Muscle layer of duodenum (tissue), 2 donors: ENCODE data around the gene EDIL3.

ENCODE experiments used
- H3K27ac ChIP-seq: one replicate; pipeline ENCODE4 v1.7.0; 2013; ENCODE audit warnings: mild to moderate bottlenecking, low read length
- H3K27me3 ChIP-seq: one replicate; pipeline ENCODE4 v1.7.0; 2013; ENCODE audit warnings: low read depth, mild to moderate bottlenecking, control low read depth, low read length
- H3K36me3 ChIP-seq, 2 donors: one replicate each; pipeline ENCODE4 v1.7.0; 2013; ENCODE audit warnings: low read length in 2 of 2, control low read depth in 1 of 2, mild to moderate bottlenecking in 1 of 2; ENCODE audit not compliant: insufficient read depth in 2 of 2, control insufficient read depth in 1 of 2
- H3K4me1 ChIP-seq, 2 donors: one replicate each; pipeline ENCODE4 v1.7.0; 2013; ENCODE audit warnings: low read length in 2 of 2, mild to moderate bottlenecking in 2 of 2, control low read depth in 1 of 2, moderate library complexity in 1 of 2; ENCODE audit not compliant: insufficient read depth in 2 of 2, control insufficient read depth in 1 of 2
- H3K4me3 ChIP-seq, 2 donors: one replicate each; pipeline ENCODE4 v1.7.0; 2013; ENCODE audit warnings: low read length in 2 of 2, low read depth in 1 of 2, mild to moderate bottlenecking in 1 of 2
- H3K9me3 ChIP-seq, 2 donors: one replicate each; pipeline ENCODE4 v1.7.0; 2013; ENCODE audit warnings: low read length in 2 of 2, control low read depth in 1 of 2, mild to moderate bottlenecking in 1 of 2; ENCODE audit not compliant: control insufficient read depth in 1 of 2
- donor health status: healthy.

EDIL3 gene

DNA sequence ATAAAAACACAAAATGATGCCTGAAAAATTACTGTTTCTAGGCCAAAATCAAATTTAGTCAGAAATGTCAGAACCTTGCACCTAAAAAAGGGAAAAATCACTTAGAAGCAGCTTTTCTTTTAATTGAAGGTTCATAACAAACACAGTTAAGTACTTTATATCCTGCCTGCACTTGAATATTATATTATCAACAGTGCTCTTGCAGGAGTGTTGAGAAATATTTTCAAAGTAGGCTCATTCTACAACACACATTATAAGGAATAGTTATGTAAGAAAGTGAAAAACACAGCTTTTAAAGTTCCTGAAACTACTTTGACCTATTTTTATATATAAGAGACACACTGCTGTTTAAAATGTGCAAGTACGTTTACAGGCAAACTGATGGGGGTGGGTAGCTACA is 8.3 kb downstream of the EDIL3 start:
- no peak overlapping the region for H3K4me3 ChIP-seq
- H3K27me3 ChIP-seq = no peaks in the 10 kb centered on the region
- no peaks in the 10 kb centered on the region for H3K4me1 ChIP-seq
- no peak overlapping the region for H3K27ac ChIP-seq
- H3K9me3 ChIP-seq = no peaks in the 10 kb centered on the region
- no peaks in the 10 kb centered on the region for H3K36me3 ChIP-seq

DNA sequence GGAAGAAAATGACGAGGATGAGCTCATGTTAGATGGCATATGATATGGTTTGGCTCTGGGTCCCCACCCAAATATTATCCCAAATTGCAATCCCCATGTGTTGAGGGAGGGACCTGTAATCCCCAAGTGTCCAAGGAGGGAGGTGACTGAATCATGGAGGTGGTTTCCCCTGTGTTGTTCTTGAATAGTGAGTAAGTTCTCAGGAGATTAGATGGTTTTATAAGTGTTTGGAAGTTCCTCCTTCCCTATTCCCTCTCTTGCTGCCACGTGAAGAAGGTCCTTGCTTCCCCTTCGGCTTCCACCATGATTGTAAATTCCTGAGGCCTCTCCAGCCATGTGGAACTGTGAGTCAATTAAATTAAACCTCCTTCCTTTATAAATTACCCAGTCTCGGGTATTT is 10.1 kb downstream of the EDIL3 start:
- Histone ChIP-seq H3K27me3 (no peaks in the 10 kb centered on the region), H3K4me1 (no peaks in the 10 kb centered on the region), H3K9me3 (no peaks in the 10 kb centered on the region), H3K27ac (no peak overlapping the region), H3K4me3 (no peak overlapping the region), H3K36me3 (no peaks in the 10 kb centered on the region)

DNA sequence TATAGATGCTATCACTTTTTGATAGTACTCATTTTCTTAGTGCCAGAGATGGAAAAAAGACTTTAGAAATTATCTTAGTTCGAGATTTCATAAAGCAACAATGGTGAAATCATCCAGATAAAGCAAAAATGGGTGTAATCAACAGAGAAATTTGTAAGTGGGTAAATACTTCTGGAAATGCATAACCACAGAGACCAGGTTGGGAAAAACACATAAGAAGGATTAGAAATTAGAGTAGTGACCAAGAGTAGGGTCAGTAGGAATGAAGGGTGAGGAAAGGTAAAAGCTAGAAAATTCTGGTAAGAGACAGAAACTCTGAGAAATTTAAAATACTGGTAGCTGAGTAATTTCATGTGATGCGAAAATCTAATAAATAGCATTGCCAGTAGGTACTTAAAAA is 11.2 kb downstream of the EDIL3 start:
- Histone ChIP-seq H3K4me3 (no peak overlapping the region), H3K36me3 (no peaks in the 10 kb centered on the region), H3K9me3 (no peaks in the 10 kb centered on the region), H3K27ac (no peak overlapping the region), H3K27me3 (no peaks in the 10 kb centered on the region), H3K4me1 (no peaks in the 10 kb centered on the region)

DNA sequence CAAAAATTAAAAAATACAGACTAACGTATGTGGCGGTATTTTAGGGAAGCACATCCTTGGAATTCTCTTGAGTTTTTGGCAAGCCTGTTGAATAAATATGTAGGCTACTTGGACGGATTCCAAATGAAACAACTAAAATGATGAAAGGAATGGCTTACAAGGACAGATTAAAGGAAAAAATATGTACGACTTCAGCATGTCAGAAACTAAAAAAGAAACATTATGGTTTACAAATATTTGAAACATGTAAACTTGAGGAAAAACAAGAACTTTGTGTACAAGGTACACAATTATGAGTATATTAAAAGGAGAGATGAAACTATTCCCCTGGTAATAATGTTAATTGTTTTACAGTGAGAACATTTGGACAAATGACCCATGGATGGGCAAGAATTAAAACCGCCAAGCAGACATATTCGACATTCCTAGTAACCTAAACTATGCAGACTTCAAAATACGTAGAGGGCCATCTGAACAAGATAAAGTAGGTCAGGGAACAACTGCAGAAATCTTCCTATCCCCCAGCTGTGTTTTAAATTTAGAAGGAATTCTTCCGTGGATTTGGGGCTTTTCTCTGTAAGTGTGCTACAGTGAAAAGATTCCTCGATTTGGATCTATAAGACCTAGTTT is 12.5 kb downstream of the EDIL3 start:
- no peak overlapping the region for H3K4me3 ChIP-seq
- H3K27ac ChIP-seq = no peak overlapping the region

DNA sequence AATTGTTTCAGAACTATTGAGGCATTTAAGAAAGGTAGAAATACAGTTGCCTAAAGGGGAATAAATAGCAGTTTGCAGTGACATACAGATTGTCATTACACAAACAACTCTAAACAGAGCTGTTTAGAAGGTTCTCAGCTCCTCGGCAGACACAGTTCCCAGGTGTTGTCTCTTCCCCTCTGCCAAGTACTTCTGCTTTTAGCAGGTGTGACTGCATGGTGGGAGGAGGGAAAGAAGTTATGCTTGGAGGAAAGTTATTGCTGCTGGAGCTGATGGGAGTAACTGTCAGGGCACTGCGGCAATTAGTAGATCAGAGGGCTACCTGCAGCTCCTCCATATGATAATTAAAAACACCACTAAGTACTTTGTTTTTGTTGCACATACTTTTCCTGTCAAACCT is 14.5 kb downstream of the EDIL3 start:
- no peaks in the 10 kb centered on the region for H3K9me3 ChIP-seq
- H3K36me3 ChIP-seq = no peaks in the 10 kb centered on the region
- H3K4me1 ChIP-seq = no peaks in the 10 kb centered on the region
- H3K27ac ChIP-seq = no peak overlapping the region
- no peaks in the 10 kb centered on the region for H3K27me3 ChIP-seq
- H3K4me3 ChIP-seq = no peak overlapping the region

More for the DNA sequence above, 12.5 kb downstream of the EDIL3 start:
- H3K9me3 ChIP-seq = no peaks in the 10 kb centered on the region
- no peaks in the 10 kb centered on the region for H3K4me1 ChIP-seq
- no peaks in the 10 kb centered on the region for H3K36me3 ChIP-seq
- no peaks in the 10 kb centered on the region for H3K27me3 ChIP-seq

DNA sequence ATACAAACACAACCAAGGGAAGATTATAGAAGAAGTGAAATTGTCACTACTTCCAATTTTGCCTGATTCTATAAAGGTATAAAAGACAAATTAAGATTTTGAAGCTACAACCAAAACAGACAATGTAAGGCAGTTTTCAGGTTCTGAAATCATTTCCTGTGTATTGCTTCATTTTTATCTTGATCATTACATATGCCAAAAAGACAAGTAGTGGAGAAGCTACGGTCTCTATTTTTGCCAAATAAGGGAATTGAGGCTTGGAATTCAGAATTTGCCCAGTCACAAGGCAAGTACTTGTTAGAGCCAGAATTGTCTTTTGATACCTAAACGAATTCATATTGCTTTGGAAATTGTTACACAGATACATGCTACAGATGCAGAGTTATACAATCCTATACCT is 20.6 kb downstream of the EDIL3 start:
- Histone ChIP-seq H3K36me3 (no peaks in the 10 kb centered on the region), H3K27ac (no peak overlapping the region), H3K4me3 (no peak overlapping the region), H3K9me3 (no peaks in the 10 kb centered on the region), H3K27me3 (no peaks in the 10 kb centered on the region), H3K4me1 (no peaks in the 10 kb centered on the region)

DNA sequence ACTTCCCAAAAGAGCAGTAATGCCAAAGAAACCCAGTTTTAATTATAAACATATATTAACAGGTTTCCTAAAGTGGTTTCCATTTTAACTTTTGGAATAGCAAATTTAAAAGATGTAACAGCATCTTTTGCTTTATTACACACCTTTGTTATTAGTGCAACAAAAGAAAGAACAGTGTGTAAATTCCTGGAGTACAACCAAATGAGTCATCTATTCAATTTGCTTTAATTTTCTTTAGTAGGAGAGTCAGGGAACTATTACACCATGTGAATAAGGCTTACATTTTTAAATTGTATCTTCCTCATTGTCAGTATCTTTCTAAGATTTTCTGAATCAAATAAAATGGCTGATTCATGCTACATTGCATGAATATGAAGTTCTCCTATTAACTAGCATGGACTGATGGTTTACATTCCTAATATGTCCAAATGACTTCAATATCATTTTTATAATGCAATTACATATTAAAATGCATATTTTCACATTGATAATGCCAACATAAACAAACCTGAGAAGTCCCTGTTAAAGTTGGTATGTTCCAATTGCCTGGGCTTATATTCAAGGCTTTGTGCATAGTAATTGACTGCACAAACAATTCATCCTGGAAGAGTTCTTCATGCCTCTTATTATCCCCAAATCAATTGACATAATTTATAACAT is 22.5 kb downstream of the EDIL3 start:
- Histone ChIP-seq H3K4me3 (no peak overlapping the region), H3K9me3 (no peaks in the 10 kb centered on the region), H3K27ac (no peak overlapping the region), H3K36me3 (no peaks in the 10 kb centered on the region), H3K27me3 (no peaks in the 10 kb centered on the region), H3K4me1 (no peaks in the 10 kb centered on the region)

DNA sequence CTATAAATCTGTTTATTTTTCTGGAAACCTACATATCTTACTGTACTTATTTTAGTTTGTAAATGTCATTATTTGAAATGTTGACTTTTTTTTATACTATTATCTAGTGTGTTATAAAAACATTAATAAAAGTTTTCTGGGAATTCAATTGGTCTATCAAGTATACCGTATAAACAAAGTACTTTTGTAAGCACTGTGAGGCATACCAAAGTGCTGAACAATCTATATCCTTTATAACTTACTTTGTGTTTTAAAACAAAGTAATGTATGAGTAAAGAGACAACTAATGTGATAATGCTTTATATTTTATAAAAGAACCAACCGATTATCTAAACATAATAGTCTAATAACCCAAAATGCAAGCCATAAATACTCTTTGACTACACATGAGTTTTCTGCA is 23.1 kb downstream of the EDIL3 start:
- Histone ChIP-seq H3K9me3 (no peaks in the 10 kb centered on the region), H3K4me3 (no peak overlapping the region), H3K27ac (no peak overlapping the region), H3K27me3 (no peaks in the 10 kb centered on the region), H3K4me1 (no peaks in the 10 kb centered on the region), H3K36me3 (no peaks in the 10 kb centered on the region)

DNA sequence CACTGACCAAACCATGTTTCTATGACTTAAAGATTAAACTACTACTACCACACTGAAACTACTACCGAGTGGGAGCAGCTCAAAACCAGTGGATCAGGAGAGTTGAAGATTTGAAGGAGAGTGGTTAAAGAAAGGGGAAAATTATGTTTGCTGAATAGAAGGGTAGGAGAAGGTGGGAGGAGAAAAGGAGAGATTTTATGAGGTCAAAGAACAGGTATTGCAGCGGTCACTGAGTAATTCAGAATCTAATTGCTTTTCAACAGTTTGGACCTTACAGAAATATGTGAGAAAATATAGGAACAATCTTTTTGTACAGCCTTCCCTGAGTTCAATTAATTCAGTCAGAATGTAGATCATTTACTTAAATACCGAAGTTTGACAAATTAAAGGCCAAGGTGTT is 24.6 kb downstream of the EDIL3 start:
- Histone ChIP-seq H3K36me3 (no peaks in the 10 kb centered on the region), H3K27me3 (no peaks in the 10 kb centered on the region), H3K27ac (no peak overlapping the region), H3K4me1 (no peaks in the 10 kb centered on the region), H3K9me3 (no peaks in the 10 kb centered on the region), H3K4me3 (no peak overlapping the region)

DNA sequence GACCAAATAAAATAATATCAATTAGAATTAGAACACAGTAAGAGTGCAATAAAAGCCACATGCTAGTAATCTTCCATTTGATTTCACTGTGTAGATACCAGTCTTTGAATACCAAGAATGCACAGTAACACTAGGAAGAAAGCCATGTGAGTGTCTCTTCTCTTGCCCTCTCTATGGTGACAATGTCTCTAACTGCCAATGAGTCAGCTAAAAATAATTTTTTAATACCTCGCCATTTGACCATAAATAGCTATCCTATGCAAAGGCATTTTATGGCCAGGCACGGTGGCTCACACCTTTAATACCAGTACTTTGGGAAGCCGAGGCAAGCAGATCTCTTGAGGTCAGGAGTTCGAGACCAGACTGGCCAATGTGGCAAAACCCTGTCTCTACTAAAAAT is 30.6 kb downstream of the EDIL3 start:
- Histone ChIP-seq H3K27me3 (no peaks in the 10 kb centered on the region), H3K4me1 (no peaks in the 10 kb centered on the region), H3K4me3 (no peak overlapping the region), H3K9me3 (no peaks in the 10 kb centered on the region), H3K36me3 (no peaks in the 10 kb centered on the region), H3K27ac (no peak overlapping the region)

DNA sequence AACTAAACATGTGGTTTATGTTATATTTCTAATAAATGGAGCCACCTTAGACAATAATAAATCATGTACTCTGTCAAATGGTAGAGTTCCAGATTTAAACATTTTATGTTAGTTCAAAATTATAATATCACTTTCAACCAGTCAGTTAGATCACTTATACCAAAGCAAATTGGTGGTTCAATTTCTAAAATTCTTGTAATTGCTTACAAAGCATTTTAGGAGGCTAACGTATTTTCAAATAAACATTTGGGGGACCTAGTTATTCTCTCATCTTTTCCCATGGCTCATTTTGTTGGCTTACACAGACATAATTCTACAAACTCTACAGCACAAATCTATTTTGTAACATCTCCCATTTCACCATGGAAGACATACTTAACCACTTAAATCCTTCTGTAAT is 39.9 kb downstream of the EDIL3 start:
- H3K27me3 ChIP-seq = no peaks in the 10 kb centered on the region
- H3K4me1 ChIP-seq = peaks cover 0 to 4% of the 10 kb centered on the region in 2 donors
- no peaks in the 10 kb centered on the region for H3K36me3 ChIP-seq
- H3K27ac ChIP-seq = no peak overlapping the region
- no peaks in the 10 kb centered on the region for H3K9me3 ChIP-seq
- H3K4me3 ChIP-seq = no peak overlapping the region

DNA sequence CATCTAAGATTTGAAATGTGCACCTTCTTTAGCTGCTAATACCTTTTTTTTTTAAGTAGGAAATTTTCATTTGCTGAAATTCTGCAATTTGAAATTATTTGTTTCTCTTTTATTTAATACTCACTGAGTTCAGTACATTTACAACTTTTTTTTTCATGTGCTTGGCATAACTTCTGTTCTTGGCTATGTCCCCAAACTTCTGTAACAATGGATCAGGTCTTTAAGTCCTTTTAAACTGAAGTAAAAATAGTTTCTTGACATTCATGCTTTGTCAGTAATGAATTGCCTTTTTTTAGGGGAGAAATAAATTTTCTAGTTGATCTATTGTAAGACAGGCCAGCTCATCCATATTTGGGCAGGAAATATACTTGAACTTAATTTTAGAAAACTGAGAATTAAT is 41.5 kb downstream of the EDIL3 start:
- Histone ChIP-seq H3K27me3 (no peaks in the 10 kb centered on the region), H3K4me3 (no peak overlapping the region), H3K27ac (no peak overlapping the region), H3K9me3 (no peaks in the 10 kb centered on the region), H3K36me3 (no peaks in the 10 kb centered on the region), H3K4me1 (peaks cover 0 to 4% of the 10 kb centered on the region in 2 donors)
